GM12891 (cell line): Measurements from ENCODE around the gene HMG20A.

Experiments used
- POLR2A ChIP-seq: IDR thresholded peaks from 2 replicates; pipeline ENCODE4 v1.6.1; 2011; ENCODE audit warnings: low read depth, low read length, control low read depth
- POLR2AphosphoS5 ChIP-seq: IDR thresholded peaks from 2 replicates; pipeline ENCODE4 v1.6.1; 2011; ENCODE audit warnings: low read depth, low read length, control low read depth
- TAF1 ChIP-seq: IDR thresholded peaks from 2 replicates; pipeline ENCODE4 v1.6.1; 2011; ENCODE audit warnings: low read depth, low read length, control low read depth

- TF ChIP-seq POLR2A, result no peak
- no peak for TF ChIP-seq POLR2AphosphoS5
- TF ChIP-seq TAF1, result no peak
Measured at GRCh38 chr15:77461486-77461885, 40.8 kb downstream of the HMG20A start.
